Neural crest cell (in vitro differentiated cells): Measurements from ENCODE around the gene CELSR3. TPM values are rescaled to one million over a fixed set of nuclear protein-coding genes. Genes with fewer than 3 reads are reported as not detected.

Source experiments
- DNase-seq: peaks from one replicate; pipeline ENCODE4 v3.0.0; 2021; ENCODE audit warnings: low read depth, mixed read lengths, low spot score
- H3K27ac Mint-ChIP-seq: one replicate; pipeline ENCODE4 v1.8.0; 2021; ENCODE audit warnings: mild to moderate bottlenecking, mixed read lengths; ENCODE audit not compliant: unreplicated experiment
- H3K27me3 Mint-ChIP-seq: 2 replicates; pipeline ENCODE4 v1.8.0; 2021; ENCODE audit warnings: low read depth, mild to moderate bottlenecking, mixed read lengths
- H3K36me3 Mint-ChIP-seq: 2 replicates; pipeline ENCODE4 v1.8.0; 2021; ENCODE audit warnings: low read depth, mild to moderate bottlenecking, mixed read lengths
- H3K4me1 Mint-ChIP-seq: 2 replicates; pipeline ENCODE4 v1.8.0; 2021; ENCODE audit warnings: mixed read lengths
- H3K4me3 Mint-ChIP-seq: one replicate; pipeline ENCODE4 v1.8.0; 2021; ENCODE audit warnings: mild to moderate bottlenecking, mixed read lengths
- H3K9me3 Mint-ChIP-seq: 2 replicates; pipeline ENCODE4 v1.8.0; 2021; ENCODE audit warnings: mixed read lengths
- CTCF ChIP-seq: fragments of 200-600 bp; sonication (generic); conservative IDR thresholded peaks from 2 replicates; pipeline ENCODE4 v1.5.0; 2021; ENCODE audit warnings: antibody characterized with exemption, mild to moderate bottlenecking
- total RNA-seq: library from RNA; stranded (reverse); gene quantifications from 2 replicates; pipeline ENCODE4 v1.2.1, GENCODE V29; 2021

The CELSR3 gene
- total RNA-seq, 1 donor from 2014 or later = 27.2 TPM

GRCh38 chr3:48707157-48707556 is 44.5 kb upstream of the CELSR3 start:
- H3K36me3 Mint-ChIP-seq = peaks cover 12% of the 10 kb centered on the region
- TF ChIP-seq CTCF = no peak
- no peak overlapping the region for H3K27ac Mint-ChIP-seq
- no peak overlapping the region for H3K4me3 Mint-ChIP-seq
- H3K9me3 Mint-ChIP-seq = no peaks in the 10 kb centered on the region
- peaks cover 28% of the 10 kb centered on the region for H3K4me1 Mint-ChIP-seq
- no peaks in the 10 kb centered on the region for H3K27me3 Mint-ChIP-seq
- no peak for DNase-seq

- Mint-ChIP-seq H3K4me1 (peaks cover 15% of the 10 kb centered on the region), H3K36me3 (peaks cover 9% of the 10 kb centered on the region), H3K9me3 (no peaks in the 10 kb centered on the region), H3K4me3 (no peak overlapping the region), H3K27me3 (no peaks in the 10 kb centered on the region), H3K27ac (no peak overlapping the region)
- no peak for DNase-seq
- no peak for TF ChIP-seq CTCF
Observed at GRCh38 chr3:48702320-48702920, 39.7 kb upstream of the CELSR3 start.

- no peak overlapping the region for H3K4me3 Mint-ChIP-seq
- peaks cover 13% of the 10 kb centered on the region for H3K36me3 Mint-ChIP-seq
Observed at GRCh38 chr3:48700731-48701405, 38.2 kb upstream of the CELSR3 start.

GRCh38 chr3:48698891-48699290 is 36.2 kb upstream of the CELSR3 start:
- peaks cover 27% of the 10 kb centered on the region for H3K4me1 Mint-ChIP-seq
- no peak overlapping the region for H3K4me3 Mint-ChIP-seq
- no peaks in the 10 kb centered on the region for H3K27me3 Mint-ChIP-seq
- peak overlapping the region; percentile 35 for H3K27ac Mint-ChIP-seq
- no peaks in the 10 kb centered on the region for H3K9me3 Mint-ChIP-seq
- no peak for TF ChIP-seq CTCF
- DNase-seq = no peak
- H3K36me3 Mint-ChIP-seq = peaks cover 21% of the 10 kb centered on the region

More at GRCh38 chr3:48700731-48701405, 38.2 kb upstream of the CELSR3 start:
- peaks cover 22% of the 10 kb centered on the region for H3K4me1 Mint-ChIP-seq
- H3K27ac Mint-ChIP-seq = no peak overlapping the region
- no peaks in the 10 kb centered on the region for H3K9me3 Mint-ChIP-seq
- no peak for DNase-seq
- TF ChIP-seq CTCF = no peak
- H3K27me3 Mint-ChIP-seq = no peaks in the 10 kb centered on the region

- no peaks in the 10 kb centered on the region for H3K27me3 Mint-ChIP-seq
- no peak overlapping the region for H3K27ac Mint-ChIP-seq
- no peak for DNase-seq
- no peaks in the 10 kb centered on the region for H3K9me3 Mint-ChIP-seq
- no peak for TF ChIP-seq CTCF
- peaks cover 23% of the 10 kb centered on the region for H3K36me3 Mint-ChIP-seq
- H3K4me3 Mint-ChIP-seq = no peak overlapping the region
- H3K4me1 Mint-ChIP-seq = peaks cover 27% of the 10 kb centered on the region
Observed at GRCh38 chr3:48697952-48698351, 35.3 kb upstream of the CELSR3 start.
